CD14-positive monocyte (primary cell): Measurements from ENCODE around the gene ARID1B. TPM values are rescaled to one million over a fixed set of nuclear protein-coding genes. Genes with fewer than 3 reads are reported as not detected.

Experiments
- DNase-seq, 3 donors: peaks; one replicate each; pipeline ENCODE4 v3.0.0-alpha.2; 2011 to 2022
- H2AFZ ChIP-seq: 2 replicates; pipeline ENCODE4 v1.6.0; 2012; ENCODE audit warnings: mild to moderate bottlenecking, low read depth, low read length, inconsistent platforms; ENCODE audit not compliant: insufficient read depth, poor library complexity, severe bottlenecking
- H3K27ac ChIP-seq, 2 donors: 1 replicate in 1 of 2; 2 replicates in 1 of 2; pipeline ENCODE4 v1.5.1; 2012 to 2013; ENCODE audit warnings: low read length in 2 of 2, control low read depth in 1 of 2, inconsistent platforms in 1 of 2, low read depth in 1 of 2, mild to moderate bottlenecking in 1 of 2
- H3K27me3 ChIP-seq, 2 donors: one replicate each; pipeline versions ENCODE4 v1.6.0 to v1.6.1; 2011 to 2013; ENCODE audit warnings: low read length in 2 of 2; ENCODE audit not compliant: control insufficient read depth in 2 of 2, insufficient read depth in 2 of 2
- H3K36me3 ChIP-seq, 2 donors: replicated peaks in 1 of 2; 1 replicate in 1 of 2; 2 replicates in 1 of 2; pipeline versions ENCODE4 v1.5.1 to v1.6.1; 2012 to 2013; ENCODE audit warnings: low read length in 2 of 2, control low read depth in 1 of 2, inconsistent platforms in 1 of 2, mild to moderate bottlenecking in 1 of 2; ENCODE audit not compliant: insufficient read depth in 2 of 2, control insufficient read depth in 1 of 2
- H3K4me1 ChIP-seq, 2 donors: 1 replicate in 1 of 2; 2 replicates in 1 of 2; pipeline versions ENCODE4 v1.5.1 to v1.6.1; 2012 to 2013; ENCODE audit warnings: low read length in 2 of 2, control low read depth in 1 of 2, inconsistent platforms in 1 of 2, mild to moderate bottlenecking in 1 of 2, moderate library complexity in 1 of 2; ENCODE audit not compliant: insufficient read depth in 2 of 2, control insufficient read depth in 1 of 2
- H3K4me2 ChIP-seq: replicated peaks from 2 replicates; pipeline ENCODE3; 2012; ENCODE audit warnings: low read length, moderate library complexity, mild to moderate bottlenecking; ENCODE audit not compliant: poor library complexity, severe bottlenecking; ENCODE audit errors: extremely low read depth
- H3K4me3 ChIP-seq, 3 experiments: fragments of 200-600 bp in 1 of 3; sonication (generic) in 1 of 3; replicated peaks in 1 of 3; 1 replicate in 2 of 3; 2 replicates in 1 of 3; pipeline ENCODE4 v1.5.1; 2011 to 2013; ENCODE audit warnings: low read length in 3 of 3, mild to moderate bottlenecking in 3 of 3, control low read depth in 2 of 3, low read depth in 2 of 3, inconsistent platforms in 1 of 3, moderate library complexity in 1 of 3
- H3K79me2 ChIP-seq: 2 replicates; pipeline ENCODE4 v1.6.0; 2012; ENCODE audit warnings: mild to moderate bottlenecking, control low read depth, inconsistent platforms, low read length, moderate library complexity; ENCODE audit not compliant: insufficient read depth
- H3K9ac ChIP-seq: 2 replicates; pipeline ENCODE4 v1.6.0; 2017; ENCODE audit warnings: low read length, mild to moderate bottlenecking; ENCODE audit not compliant: insufficient read depth, poor library complexity, severe bottlenecking
- H3K9me3 ChIP-seq, 2 donors: replicated peaks in 1 of 2; 1 replicate in 1 of 2; 2 replicates in 1 of 2; pipeline versions ENCODE4 v1.5.1 to v1.6.1; 2012 to 2013; ENCODE audit warnings: low read length in 2 of 2, control low read depth in 1 of 2; ENCODE audit not compliant: control insufficient read depth in 1 of 2, insufficient read depth in 1 of 2
- H4K20me1 ChIP-seq: 2 replicates; pipeline ENCODE4 v1.6.0; 2012; ENCODE audit warnings: mild to moderate bottlenecking, low read length, control low read depth, moderate library complexity; ENCODE audit not compliant: insufficient read depth
- H3K27ac Mint-ChIP-seq, 7 donors: one replicate each; pipeline ENCODE4 v1.8.0; 2020; ENCODE audit warnings: mild to moderate bottlenecking in 7 of 7, mixed read lengths in 7 of 7, moderate library complexity in 6 of 7, inconsistent platforms in 2 of 7
- H3K27me3 Mint-ChIP-seq, 3 donors: one replicate each; pipeline ENCODE4 v1.8.0; 2021 to 2022; ENCODE audit warnings: low read depth in 3 of 3, mild to moderate bottlenecking in 3 of 3, mixed read lengths in 3 of 3, moderate library complexity in 3 of 3, inconsistent platforms in 1 of 3
- H3K36me3 Mint-ChIP-seq, 2 donors: one replicate each; pipeline ENCODE4 v1.8.0; 2020; ENCODE audit warnings: mixed read lengths in 2 of 2, inconsistent platforms in 1 of 2, mild to moderate bottlenecking in 1 of 2
- H3K4me1 Mint-ChIP-seq: one replicate; pipeline ENCODE4 v1.8.0; 2020; ENCODE audit warnings: mild to moderate bottlenecking, mixed read lengths
- H3K4me3 Mint-ChIP-seq, 2 donors: one replicate each; pipeline ENCODE4 v1.8.0; 2020; ENCODE audit warnings: mild to moderate bottlenecking in 2 of 2, mixed read lengths in 2 of 2, moderate library complexity in 1 of 2
- H3K9me3 Mint-ChIP-seq, 7 donors: one replicate each; pipeline ENCODE4 v1.8.0; 2020 to 2022; ENCODE audit warnings: mixed read lengths in 7 of 7, mild to moderate bottlenecking in 6 of 7, moderate library complexity in 6 of 7, inconsistent platforms in 2 of 7
- CTCF ChIP-seq: fragments of 200-600 bp; IDR thresholded peaks from one replicate; pipeline ENCODE4 v1.8.0; 2022; ENCODE audit warnings: antibody characterized with exemption, mild to moderate bottlenecking
- WGBS: methylation state at CpG from one replicate; pipeline ENCODE4 v1.1.5; 2013; ENCODE audit warnings: missing lambda C conversion rate; ENCODE audit not compliant: insufficient coverage; 5-methylcytosine and 5-hydroxymethylcytosine counted together
- intact Hi-C, 2 donors: fragments of 100-400 bp; cut with micrococcal nuclease; formaldehyde crosslinking; loops; one replicate each; pipeline versions ENCODE4 v1.15.0 to v1.15.1; 2023
- polyA plus RNA-seq, 3 donors: library from polyadenylated mRNA; depleted of rRNA in 1 of 3; unstranded in 2 of 3; stranded (reverse) in 1 of 3; fragments of 300-500 nt in 2 of 3; fragments of >200 nt in 1 of 3; fragmentation: Illumina TruSeq in 2 of 3; gene quantifications; 1 replicate in 2 of 3; 2 replicates in 1 of 3; pipeline ENCODE4 v1.2.3, GENCODE V29; 2012 to 2021

ARID1B gene
- polyA plus RNA-seq, 3 donors = 3.2 to 22.1 (median 3.8) TPM

GRCh38 chr6:156878681-156879080 lies 101.5 kb downstream of the ARID1B start:
- Mint-ChIP-seq H3K4me1 (peaks cover 44% of the 10 kb centered on the region), H3K27ac (peak overlapping the region in 1 of 7 donors; percentile 30), H3K4me3 (no peak overlapping the region), H3K9me3 (peaks cover 0 to 2% (median 0%) of the 10 kb centered on the region in 7 donors), H3K27me3 (peaks cover 0 to 1% (median 0%) of the 10 kb centered on the region in 3 donors), H3K36me3 (peaks cover 8 to 13% of the 10 kb centered on the region in 2 donors)
- no peak overlapping the region for H3K4me2 ChIP-seq
- H3K79me2 ChIP-seq = peaks cover 94% of the 10 kb centered on the region
- peaks cover 100% of the 10 kb centered on the region for H4K20me1 ChIP-seq
- no peak overlapping the region for H3K4me3 ChIP-seq
- H3K9me3 ChIP-seq = no peaks in the 10 kb centered on the region
- H3K27ac ChIP-seq = no peak overlapping the region
- intact Hi-C loops = no loop called here
- peaks cover under 1 to 7% of the 10 kb centered on the region in 2 donors for H3K36me3 ChIP-seq
- no peaks in the 10 kb centered on the region for H3K27me3 ChIP-seq
- no peak overlapping the region for H3K9ac ChIP-seq
- TF ChIP-seq CTCF = no peak
- DNase-seq = no peak
- WGBS = 86% methylated on average over 4 of the region's 4 CpGs
- H3K4me1 ChIP-seq = peaks cover 11 to 33% of the 10 kb centered on the region in 2 donors
- no peak overlapping the region for H2AFZ ChIP-seq

- Histone ChIP-seq H2AFZ (no peak overlapping the region), H3K36me3 (peaks cover 0 to 2% of the 10 kb centered on the region in 2 donors), H4K20me1 (peaks cover 100% of the 10 kb centered on the region), H3K9me3 (no peaks in the 10 kb centered on the region), H3K79me2 (peaks cover 94% of the 10 kb centered on the region), H3K9ac (no peak overlapping the region), H3K4me1 (peaks cover 11 to 33% of the 10 kb centered on the region in 2 donors), H3K27ac (no peak overlapping the region), H3K4me2 (no peak overlapping the region), H3K27me3 (no peaks in the 10 kb centered on the region), H3K4me3 (no peak overlapping the region)
- peaks cover 0 to 2% (median 0%) of the 10 kb centered on the region in 7 donors for H3K9me3 Mint-ChIP-seq
- peaks cover 4 to 8% of the 10 kb centered on the region in 2 donors for H3K36me3 Mint-ChIP-seq
- 92% methylated on average over 3 of the region's 4 CpGs for WGBS
- no peak for TF ChIP-seq CTCF
- H3K27ac Mint-ChIP-seq = peak overlapping the region in 1 of 7 donors; percentile 51
- H3K4me1 Mint-ChIP-seq = peaks cover 47% of the 10 kb centered on the region
- peaks cover 0 to 1% (median 0%) of the 10 kb centered on the region in 3 donors for H3K27me3 Mint-ChIP-seq
- DNase-seq = no peak
- intact Hi-C loops = no loop called here
- H3K4me3 Mint-ChIP-seq = no peak overlapping the region
Observed at GRCh38 chr6:156879186-156879585, 102.0 kb downstream of the ARID1B start.
